SK-N-DZ (cell line): ENCODE data around the gene EXTL1.

Experiments
- DNase-seq: peaks from one replicate; pipeline ENCODE4 v3.0.0-alpha.2; 2015; ENCODE audit warnings: low spot score
- small RNA-seq, 2 experiments: library from RNA; depleted of rRNA; stranded (forward); fragments of <200 nt; gene quantifications; one replicate each; pipeline ENCODE3, GENCODE V24; 2014

Gene EXTL1

DNA sequence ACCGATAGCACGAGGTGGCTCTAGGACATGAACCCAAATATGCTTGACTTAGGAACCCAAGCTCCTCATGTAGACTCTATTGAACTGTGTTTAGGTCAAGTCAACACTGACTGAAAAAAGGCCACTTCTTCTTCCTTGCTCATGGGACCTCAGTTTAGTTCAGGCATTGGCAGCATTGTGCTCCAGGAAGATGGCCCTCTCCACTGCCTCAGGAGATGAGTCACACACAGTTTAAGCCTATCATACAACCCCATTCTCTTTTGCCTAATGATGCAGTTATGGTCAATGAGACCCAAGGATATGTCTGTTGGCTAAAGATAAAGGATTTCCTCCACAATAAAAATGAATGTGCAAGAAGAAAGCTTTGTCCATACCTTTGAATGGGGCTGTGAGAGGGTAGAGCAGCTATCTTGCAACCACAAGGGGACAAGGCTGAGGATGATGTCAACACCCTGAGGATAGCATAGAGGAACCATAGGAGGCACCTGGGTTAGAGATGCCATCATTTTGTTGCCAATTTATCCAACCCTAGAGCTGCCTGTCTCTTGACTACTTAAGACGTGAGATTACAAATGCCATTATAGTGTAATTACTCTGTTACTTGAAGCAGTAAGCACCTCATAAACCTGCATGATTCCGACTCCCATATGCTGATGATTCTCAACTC lies 48.9 kb downstream of the EXTL1 start:
- no peak for DNase-seq

DNA sequence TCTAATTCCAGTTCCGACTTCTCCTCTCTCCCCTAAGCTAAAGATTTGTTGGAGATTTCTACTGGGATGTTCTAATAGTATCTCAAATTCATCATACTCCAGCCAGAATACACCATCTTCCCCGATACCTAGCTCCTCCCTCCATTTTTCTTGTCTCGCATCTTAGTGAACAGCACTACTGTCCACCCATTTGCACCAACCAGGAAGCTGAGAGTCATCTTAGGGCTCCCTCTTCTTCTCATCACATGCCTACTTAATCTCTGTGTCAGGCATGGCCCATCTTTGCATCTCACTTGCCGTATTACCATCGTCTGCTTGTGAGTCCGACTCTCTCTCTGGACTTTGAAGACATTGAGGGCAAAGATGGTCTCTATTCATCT lies 49.4 kb downstream of the EXTL1 start:
- DNase-seq = no peak

DNA sequence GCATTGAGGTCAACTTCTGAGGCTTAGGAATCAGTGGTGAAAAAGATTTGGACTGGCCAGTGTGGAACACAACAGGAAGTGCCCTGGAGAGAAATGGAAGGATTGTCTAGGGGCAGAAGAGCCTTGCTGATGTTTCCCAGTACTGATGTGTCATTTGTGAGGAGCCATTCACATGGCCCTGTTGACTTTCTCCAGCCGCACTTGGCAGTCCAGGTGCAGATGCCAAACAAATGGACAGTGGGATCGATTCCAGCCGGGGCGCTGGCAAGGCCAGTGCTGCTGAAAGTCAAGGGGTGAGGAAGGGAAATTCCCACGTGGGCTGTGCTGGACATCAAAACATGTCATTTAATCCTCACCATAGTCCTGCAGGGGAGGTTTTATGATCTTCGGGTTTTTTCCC lies 50.7 kb downstream of the EXTL1 start:
- DNase-seq = no peak

DNA sequence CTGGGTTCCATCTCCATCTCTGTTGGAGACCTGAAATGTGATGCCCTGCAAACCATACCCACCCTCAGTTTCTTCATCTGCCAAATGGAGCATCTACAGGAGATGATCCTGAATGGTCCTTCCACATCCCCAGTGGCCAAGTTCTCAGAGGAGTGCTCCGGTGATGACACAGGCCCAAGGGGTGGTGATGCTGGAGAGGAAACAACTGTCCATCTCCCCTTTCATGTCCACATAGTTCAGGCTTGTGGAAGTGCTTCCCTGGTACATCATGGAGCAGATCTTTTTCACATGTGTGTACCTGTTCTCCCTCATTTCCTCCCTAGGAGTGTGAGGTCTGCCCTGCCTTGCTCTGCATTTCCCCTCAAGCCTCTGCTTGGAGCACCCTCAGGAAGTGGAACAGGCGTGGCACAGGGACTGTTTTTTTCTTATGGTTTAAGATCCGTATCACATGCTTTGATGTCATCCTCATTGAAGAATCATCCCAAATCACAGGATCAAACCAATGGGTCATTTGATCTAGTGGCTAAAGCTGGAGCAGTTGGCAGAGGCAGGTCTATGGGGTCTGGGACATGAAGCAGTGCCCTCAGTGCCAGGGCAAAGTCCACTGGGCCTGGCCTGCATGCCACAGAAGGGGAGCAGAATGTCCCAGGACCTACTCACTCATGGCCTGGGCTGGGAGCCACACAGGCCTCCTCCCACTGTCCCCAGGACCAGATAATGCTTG lies 54.0 kb downstream of the EXTL1 start:
- no peak for DNase-seq

DNA sequence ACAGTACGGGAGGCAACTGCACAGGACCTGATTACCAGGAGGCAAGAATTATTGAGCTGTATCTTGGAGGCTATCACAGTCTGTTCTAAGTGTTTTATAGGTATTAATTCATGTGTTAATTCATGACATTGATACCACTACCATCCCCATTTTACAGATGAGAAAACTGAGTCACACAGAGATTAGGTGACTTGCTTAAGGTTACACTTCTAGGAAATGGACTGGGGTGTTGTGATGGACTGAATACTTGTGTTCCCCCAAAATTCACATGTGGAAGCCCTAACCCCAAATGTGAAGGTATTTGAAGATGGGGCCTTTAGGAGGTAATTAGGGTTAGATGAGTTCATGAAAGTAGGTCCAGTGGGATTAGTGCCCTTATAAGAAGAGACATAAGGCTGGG lies 55.9 kb downstream of the EXTL1 start:
- no peak for DNase-seq

DNA sequence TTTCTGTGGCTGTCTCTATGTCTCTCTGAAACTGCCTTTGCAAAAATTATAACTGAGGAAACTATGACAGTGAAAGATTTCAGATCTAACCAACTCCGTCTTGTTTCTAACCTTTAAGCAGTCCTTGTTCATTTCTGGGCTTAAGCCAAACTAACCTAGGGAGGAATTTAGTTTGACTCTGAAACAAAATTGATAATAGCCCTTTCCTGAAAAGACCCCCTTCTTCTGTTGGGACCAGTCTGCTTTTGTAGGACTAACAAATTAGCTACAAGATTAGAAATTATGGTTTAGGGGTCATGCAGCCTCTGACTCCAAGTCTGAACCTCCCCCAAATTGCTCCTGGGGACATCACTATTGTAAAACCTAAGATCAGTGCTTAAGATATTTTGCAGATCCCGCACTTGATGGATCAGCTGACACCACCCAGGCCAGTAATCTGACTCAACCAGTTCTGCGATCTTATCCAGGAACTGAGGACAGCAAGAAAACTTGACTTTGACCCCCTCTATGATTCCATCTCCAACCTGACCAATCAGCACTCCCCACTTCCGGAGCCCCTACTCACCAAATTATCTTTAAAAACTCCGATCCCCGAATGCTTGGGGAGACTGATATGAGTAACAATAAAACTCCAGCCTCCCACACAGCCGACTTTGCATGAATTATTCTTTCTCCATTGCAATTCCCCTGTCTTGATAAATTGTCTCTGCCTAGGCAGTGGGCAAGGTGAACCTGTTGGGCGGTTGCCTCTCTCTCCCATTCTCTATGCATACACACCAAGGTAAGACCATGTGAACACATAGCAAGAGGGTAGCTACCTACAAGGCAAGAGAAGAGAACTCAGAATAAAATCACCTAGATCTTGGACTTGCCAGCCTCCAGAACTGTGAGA lies 57.0 kb downstream of the EXTL1 start:
- no peak for DNase-seq

DNA sequence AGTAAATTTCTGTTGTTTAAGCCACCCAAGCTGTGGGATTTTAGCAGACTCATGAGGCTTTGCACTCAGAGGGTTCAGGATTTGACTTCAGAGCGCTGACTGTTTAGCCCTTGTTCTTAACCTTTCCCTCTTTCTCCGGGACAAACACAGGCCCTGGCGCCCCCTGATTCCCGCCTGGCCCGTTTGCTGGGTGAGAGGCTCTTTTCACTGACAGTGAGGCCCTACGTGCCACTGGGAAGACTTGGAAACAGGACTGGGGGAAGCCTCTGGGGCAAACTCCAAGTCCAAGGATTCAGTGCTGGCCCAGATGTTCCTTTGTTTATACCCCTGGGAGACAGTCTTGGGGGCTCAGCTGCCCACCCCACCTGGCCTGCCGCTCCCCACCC lies 57.6 kb downstream of the EXTL1 start:
- DNase-seq = no peak

DNA sequence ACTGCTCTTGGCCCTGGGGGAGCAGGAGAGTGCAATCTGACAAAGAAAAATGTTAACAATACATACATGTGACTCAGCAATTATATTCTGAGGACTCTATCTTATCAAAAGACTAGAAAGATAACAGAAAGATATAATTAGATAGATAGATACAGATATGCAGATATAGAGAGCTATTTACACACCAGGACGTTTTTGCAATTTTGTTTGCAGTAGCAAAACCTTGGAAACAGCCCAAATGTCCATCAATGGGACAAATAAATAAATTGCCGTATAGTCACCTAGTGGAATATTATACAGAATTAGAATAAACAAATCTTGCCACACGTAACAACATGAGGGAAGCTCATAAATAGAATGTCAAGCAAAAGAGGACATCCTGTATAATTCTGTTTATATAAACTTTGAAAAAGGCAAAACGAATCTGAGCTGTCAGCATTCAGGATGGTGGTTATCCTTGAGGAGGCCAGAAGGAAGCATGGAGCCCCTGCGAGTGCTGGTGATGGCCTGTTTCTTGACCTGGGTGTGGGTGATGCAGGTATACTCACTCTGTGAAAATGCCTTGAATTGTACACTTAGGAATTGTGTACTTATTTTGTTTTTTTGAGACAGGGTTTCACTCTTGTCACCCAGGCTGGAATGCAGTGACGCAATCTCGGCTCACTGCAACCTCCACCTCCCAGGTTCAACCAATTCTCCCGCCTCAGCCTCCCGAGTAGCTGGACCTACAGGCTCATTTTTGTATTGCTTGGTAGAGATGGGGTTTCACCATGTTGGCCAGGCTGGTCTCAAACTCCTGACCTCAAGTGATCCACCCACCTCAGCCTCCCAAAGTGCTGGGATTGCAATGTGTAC lies 58.6 kb downstream of the EXTL1 start:
- no peak for DNase-seq

DNA sequence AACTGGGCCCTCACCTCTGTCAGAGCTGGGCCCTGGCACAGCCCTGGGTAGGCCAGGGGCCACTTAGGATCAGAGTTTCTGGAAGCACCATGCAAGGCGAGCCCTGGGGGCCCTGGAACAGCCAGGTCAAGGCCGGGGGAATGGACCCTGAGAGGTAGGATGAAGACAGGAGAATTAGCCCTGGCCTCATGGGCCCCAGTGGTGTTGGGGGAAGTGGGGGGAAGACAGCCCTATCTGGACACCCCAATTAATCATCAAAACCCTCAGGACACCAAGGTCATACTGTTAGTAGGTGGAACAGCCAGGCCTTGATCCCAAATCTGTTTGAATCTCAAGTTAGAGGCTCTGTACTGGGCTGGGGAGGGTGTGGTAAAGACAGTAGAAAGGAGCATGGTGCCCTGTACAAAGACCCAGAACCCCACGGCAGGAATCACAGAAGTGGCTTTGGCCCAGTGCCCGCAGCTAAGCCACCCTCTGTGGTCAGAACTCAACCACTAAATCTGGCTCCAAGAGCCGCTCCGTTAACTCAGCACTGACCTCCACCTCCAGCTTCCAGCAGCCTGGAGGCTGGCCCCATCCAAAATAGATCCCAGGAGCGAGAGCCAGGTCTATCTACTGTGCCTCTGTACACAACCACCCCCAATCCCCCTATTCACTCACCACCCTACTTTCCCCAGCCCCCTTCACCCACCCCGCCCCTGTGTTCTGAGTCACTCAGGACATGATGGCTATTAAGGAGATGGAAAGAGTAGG lies 59.9 kb downstream of the EXTL1 start:
- no peak for DNase-seq

DNA sequence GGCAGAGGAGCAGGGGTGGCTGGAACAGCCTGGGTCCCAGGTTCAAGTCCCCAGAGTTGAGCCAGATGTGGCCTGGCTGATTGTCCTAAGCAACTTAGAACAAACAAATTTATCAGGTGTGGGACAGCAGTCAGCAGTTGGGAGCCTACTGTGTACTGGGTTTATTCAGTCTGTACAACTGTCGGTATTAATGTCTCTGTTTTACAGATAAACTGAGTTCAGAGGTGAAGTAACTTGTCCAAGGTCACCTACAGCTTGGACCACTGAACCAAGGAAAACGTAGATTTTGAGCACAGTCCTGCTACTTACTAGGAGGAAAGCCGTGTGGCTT lies 60.4 kb downstream of the EXTL1 start:
- DNase-seq = no peak

DNA sequence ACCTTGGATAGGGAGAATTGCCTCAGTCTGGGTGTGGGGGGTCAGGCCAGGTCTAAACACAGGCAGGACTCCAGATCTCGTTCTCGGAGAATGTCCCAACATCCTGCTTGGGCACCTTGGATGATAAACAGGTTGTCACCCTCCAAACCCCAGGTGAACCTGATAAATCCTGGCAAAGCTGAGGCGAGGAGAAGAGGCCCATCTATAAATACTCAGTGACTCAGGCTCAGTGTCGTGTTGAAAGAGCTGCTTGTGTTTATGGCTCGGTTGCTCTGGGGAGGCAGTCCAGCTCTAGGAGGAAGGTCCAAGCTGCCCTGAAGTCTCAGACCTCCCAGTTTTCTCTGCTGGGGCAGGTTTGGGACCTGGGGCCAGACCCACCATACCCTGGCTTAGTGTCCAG lies 61.6 kb downstream of the EXTL1 start:
- DNase-seq = no peak

DNA sequence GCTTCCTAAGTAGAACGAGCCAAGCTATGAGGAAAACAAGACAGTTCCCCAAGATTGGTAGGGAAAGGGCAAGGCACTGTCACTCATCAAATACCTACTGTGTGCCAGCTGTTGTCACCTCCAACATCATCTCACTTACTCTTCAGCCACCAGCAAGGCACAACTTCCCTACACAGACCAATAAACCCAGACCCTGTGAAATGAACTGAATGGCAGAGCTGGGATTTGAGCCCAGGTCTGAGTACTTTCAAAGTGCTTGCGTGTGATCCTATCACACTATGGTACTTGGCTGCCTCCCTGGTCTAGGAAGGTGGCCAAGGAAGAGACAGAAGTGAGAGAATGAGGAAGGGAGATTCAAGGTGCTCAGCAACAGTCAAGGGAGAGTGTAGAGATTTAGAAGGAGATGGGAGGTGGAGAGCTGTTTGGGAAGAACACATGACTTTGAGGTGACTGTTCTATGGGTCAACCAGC lies 62.6 kb downstream of the EXTL1 start:
- no peak for DNase-seq

DNA sequence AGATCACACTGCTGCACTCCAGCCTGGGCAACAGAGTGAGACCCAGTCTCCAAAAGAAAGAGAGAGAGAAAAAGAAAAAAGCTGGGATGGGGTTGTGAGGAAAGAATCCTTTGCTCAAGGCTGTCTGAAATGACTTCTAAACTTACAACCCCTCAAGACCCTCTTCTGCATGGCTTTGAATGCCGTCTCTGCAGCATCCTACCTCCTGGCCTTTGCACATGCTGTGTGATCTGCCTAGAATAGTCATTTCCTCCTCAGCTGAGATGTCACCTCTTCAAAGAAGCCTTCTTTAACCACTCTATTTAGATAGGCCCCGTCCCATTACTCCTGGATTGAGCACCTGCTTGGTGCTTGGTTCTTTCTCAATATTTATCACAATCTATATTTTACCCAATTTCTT lies 63.3 kb downstream of the EXTL1 start:
- DNase-seq = no peak

Small RNAs within 50 kb of the gene (small RNA-seq; reads per million reads assigned to genes)
- 0 reads per million in 2 experiments for gene RF00283
- gene RF00492 = 0 reads per million in 2 experiments
